NCI-H1105 treated with DMSO at 0.1 percent for 48 hours (cell line): ENCODE measurements around the gene ADH4.
A peak's percentile ranks its signal among the peaks of the same experiment; 100 is the strongest.
"Not testable (repeated sequence)": the region's sequence is repeated elsewhere in the genome, so short reads cannot be mapped to it uniquely, and the experiment has no call there.

ENCODE experiments used
- DNase-seq: peaks from one replicate; lab custom pipeline; 2025; lab: John Stamatoyannopoulos, UW

Gene ADH4

DNA sequence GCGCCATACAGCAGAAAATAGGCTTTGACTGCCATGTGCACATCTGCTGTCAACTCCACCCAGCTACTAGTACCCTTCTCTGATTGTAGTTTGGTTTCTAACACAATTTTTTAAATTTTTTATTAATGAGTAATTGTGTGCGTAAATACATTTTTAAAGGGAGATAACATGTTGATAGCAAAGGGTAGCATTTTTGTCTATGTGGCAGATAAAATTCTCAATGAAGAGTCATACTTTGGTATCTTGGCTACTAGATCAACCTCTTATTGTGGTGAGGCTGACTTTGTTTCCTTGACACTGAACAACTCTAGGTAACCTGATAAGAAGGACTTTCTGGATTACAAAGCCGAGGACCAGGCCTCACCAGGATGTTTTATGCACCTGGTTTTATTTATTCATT is 9.5 kb downstream of the ADH4 start:
- no peak for DNase-seq

DNA sequence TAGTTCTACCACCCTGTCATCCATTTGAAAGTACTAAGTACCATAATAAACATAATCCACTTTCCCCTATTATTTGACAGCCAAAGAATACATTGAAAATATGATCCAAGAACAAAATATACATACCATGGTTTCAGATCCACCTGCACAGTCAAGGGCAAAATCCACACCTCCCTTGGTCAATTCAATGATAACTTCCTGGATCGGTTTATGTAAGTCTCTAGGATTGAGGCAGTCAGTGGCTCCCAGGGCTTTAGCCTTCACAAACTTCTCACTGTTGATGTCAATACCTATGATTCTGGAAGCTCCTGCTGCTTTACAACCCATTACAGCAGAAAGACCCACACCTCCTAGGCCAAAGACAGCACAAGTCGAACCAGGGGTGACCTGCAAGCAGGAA is 12.7 kb downstream of the ADH4 start:
- DNase-seq: no peak

DNA sequence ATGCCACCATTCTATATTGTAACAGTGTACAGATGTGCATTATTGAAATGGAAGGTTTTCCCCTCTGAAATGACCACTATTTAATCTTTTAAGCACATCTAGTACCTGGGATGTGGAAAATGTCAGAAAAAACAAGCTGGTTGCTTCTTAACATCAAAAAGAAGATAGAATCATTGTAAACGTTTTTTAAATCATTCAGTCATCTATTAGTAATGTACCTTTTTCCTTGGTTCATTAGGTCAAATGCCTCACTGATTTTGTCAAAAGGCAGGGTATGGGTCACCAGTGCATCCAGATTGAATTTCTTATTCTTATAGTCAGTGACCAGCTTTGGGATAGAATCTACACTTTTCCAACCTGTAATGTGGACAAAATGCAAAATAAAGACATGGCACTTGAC is 17.7 kb downstream of the ADH4 start:
- DNase-seq: no peak

DNA sequence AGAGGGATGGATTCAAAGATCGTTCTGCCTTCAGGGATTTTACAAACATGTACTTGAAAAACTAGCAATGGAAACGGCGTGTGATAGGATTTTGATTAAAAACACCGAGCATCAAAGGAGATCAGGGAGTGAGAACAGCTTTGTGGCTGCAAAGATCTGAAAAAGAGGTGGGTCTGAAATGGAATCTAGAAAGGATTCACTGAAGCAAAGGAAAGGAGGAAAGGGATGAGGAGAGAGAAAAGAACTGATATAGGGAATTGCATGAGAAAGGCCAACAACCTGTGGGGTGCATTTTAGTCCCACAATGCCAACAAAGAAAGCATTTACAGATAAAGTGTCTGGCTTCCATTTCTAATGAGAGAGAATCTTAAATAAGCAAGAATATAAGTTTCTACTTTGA is 23.1 kb downstream of the ADH4 start:
- no peak for DNase-seq

DNA sequence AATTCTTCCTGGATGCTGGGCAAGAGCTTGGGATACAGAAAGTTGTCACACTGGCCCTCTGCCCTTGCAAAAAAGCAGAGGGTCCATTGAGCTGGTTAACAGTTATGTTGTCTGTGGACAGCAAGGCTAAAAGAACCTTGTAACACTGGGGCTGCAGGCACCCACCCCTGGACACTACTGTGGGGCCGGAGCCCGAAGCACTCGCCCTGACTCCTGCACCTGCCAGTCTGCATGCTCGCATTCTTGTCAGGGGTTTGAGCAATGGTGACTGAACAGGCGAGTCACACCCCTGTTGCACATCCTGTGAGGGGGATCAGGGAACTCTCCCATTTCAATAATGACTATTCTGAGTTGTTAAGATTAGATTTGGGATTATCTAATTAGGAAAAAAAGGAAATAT is 23.6 kb downstream of the ADH4 start:
- no peak for DNase-seq

DNA sequence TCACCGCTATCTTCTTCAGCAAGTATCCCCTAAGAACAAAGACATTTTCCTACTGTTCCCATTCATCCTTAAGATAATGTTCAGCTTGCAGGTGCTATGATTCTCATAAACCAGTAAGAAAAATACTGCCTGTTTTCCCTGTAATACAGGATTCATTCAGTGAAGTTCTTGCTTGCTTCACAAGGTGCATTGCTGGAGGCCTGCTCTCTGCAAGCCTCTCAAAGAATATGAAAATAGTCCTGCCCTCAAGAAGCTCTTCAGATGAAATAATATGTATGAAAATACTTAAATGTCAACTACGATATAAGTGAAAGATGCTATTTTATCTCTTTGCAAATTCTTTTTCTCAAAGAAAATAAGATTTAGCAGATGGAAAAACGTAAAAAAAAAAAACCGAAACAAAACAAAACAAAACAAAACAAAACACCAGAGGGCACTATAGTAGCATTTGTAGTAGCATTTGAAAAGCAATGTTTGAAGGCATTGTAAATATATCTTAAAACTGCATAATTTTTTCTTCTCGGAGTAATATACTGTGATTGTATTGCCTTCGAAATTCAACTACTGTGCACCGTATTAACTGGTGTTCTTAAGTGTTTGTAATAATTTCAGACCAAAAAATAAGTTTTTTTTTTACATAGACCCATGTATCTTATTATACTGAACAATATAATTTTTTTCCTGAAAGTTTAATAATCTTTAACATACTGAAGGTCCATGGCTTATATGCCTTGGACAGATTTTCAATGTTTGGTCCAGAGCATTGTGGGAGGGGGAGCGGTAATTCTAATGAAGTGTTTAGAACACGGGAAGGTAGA is 26.0 kb downstream of the ADH4 start:
- no peak for DNase-seq

DNA sequence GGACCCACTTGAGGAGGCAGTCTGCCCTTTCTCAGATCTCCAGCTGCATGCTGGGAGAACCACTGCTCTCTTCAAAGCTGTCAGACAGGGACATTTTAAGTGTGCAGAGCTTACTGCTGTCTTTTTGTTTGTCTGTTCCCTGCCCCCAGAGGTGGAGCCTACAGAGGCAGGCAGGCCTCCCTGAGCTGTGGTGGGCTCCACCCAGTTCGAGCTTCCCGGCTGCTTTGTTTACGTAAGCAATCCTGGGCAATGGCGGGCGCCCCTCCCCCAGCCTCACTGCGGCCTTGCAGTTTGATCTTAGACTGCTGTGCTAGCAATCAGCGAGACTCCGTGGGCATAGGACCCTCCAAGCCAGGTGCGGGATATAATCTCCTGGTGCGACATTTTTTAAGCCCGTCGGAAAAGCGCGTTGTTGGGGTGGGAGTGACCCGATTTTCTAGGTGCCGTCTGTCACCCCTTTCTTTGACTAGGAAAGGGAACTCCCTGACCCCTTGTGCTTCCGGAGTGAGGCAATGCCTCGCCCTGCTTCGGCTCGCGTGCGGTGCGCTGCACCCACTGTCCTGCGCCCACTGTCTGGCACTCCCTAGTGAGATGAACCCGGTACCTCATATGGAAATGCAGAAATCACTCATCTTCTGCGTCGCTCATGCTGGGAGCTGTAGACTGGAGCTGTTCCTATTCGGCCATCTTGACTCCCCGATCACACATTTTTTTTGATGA is 26.8 kb downstream of the ADH4 start:
- DNase-seq: not testable (repeated sequence)

DNA sequence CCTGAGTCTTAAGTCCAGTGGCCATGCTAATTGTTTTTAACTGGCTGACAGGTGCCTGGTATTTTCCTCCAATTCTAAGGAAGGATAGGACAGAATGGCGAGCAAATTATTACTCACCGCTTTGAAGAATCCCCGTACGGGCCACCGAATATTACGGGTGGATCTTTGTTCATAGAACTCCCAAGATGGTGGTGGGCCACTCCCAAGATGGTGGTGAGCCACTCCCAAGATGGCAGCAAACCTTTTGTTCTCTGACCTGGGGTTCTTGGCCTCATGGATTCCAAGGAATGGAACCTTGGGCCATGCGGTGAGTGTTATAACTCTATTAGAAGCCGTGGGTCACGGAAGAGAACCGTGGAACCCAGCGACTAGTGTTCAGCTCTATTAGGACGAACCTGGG is 34.8 kb downstream of the ADH4 start:
- not testable (repeated sequence) for DNase-seq

DNA sequence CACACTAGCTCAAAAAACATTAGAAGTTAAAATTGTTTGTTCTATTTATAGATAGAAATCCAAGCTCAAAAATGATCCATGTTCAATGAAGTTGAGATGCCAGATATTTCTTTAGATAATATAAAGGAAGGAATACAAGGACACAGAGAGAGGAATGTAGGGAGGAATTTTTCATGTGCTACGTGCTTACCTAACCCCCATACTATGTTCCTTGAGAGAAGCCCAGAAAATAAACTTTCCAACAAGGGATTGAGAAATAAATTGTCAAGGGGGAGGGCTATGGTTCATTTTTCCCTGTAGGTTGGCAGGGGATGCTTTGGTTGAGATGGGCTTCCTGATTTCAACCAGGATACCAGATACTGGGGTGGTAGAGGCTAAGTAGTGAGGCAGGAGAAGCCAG is 39.9 kb downstream of the ADH4 start:
- DNase-seq: no peak

DNA sequence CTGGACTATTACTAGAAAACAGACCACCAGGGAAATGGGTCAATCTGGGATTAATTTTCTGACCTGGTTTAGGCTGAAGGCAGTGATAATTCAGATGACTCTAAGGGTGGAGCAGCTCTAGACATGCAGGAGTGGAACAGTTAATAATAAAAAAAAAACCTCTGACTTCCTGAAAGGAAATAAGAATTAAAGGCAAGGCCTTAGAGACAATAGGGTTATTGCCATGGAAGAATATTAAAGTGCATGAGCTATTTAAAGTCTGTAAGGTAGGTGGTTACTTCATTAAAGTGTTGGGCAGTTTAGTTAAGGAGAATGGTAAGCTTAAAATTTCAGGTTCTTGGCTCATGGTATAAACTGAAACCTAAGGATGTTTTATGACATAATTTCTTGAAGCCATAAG is 40.9 kb downstream of the ADH4 start:
- no peak for DNase-seq

DNA sequence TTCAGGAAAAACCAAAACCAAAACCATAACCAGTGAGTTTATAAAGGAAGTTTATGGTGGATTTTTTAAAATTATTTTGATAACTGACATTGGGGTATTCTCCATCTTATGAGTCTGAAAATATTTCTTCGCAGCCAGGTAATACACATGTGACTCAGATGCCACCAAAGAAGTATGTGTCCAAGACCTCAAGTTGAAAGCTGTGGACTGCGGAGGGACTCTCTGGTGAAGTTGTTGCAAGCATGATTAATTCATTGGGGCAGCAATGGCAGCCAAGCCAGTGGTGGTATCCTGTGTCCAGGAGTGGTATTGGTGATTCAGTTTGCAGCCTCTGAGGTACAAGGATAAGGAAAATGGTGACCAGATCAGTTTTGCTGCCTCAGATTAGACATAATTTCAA is 41.5 kb downstream of the ADH4 start:
- no peak for DNase-seq

DNA sequence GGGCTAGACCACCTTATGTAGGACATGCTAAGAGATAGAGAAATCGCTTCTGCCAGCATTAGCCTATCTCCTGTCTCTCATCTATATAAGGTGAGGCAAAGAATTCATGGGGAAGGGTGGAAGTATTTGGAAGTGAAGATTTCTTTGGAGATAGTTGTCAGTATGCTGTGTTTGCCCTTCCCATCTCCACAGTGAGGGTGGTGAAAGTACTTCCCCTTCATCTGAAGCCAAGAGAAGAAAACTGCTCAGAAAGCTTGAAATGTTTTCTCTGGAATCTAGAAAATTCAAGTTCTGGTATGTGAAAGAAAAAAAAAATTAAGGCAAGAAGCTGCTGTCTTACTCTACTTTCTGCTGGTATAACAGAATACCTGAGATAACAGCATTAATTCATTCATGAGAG is 43.2 kb downstream of the ADH4 start:
- DNase-seq: no peak

DNA sequence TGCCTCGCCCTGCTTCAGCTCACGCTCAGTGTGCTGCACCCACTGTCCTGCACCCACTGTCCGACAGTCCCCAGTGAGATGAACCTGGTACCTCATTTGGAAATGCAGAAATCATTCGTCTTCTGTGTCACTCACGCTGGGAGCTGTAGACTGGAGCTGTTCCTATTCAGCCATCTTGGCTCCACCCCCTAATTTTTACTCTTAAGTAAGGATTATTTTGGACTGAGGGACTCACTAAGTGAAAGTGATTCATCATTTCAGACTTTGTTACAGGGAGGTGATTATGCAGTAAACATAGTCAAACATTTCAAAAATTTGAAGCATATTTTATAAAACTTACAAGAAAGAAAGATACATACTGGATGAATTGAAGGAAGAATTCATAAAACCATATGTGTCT is 44.3 kb downstream of the ADH4 start:
- DNase-seq: not testable (repeated sequence)

DNA sequence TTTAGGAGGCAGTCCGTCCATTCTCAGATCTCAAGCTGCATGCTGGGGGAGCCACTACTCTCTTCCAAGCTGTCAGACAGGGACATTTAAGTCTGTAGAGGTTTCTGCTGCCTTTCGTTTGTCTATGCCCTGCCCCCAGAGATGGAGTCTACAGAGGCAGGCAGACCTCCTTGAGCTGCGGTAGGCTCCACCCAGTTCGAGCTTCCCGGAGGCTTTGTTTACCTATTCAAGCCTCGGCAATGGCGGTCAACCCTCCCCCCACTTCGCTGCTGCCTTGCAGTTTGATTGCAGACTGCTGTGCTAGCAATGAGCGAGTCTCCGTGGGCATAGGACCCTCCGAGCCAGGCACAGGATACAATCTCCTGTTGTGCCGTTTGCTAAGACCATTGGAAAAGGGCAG is 44.8 kb downstream of the ADH4 start:
- DNase-seq: no peak

DNA sequence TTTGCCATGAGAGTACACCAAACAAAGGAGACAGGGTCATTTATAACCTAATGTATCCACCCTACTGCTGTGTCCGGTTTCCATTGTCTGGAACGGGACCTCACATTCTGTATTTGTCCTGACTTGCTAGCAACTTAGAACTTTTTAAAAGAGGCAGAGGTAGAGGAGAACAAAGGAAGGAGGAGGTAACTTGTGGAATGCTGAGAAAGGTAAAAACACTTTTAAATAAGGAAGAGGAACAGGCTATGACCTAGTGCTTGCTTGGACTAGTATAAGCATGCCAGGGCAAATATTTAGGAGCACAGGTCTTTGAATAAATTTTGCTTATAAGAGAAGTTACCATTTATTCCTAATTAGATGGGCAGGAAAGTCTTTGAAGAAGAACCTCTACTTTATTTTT is 52.3 kb downstream of the ADH4 start:
- not testable (repeated sequence) for DNase-seq

DNA sequence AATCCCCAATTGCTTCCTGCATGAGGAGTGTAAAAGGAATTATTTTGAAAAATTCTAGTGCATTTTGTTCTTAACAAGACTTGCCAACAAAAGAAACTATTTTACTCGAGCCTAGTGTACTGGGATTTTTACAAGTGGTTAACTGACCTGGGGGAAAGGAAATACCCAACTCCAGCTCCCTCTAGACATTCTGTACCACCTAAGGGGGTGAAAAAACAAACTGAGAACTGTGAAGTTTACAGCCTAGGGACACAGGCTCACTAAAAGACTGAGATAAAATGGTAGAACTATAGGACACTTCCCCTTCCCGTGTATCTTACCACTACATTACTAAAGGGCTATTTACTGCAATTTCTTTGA is 52.9 kb downstream of the ADH4 start:
- no peak for DNase-seq

DNA sequence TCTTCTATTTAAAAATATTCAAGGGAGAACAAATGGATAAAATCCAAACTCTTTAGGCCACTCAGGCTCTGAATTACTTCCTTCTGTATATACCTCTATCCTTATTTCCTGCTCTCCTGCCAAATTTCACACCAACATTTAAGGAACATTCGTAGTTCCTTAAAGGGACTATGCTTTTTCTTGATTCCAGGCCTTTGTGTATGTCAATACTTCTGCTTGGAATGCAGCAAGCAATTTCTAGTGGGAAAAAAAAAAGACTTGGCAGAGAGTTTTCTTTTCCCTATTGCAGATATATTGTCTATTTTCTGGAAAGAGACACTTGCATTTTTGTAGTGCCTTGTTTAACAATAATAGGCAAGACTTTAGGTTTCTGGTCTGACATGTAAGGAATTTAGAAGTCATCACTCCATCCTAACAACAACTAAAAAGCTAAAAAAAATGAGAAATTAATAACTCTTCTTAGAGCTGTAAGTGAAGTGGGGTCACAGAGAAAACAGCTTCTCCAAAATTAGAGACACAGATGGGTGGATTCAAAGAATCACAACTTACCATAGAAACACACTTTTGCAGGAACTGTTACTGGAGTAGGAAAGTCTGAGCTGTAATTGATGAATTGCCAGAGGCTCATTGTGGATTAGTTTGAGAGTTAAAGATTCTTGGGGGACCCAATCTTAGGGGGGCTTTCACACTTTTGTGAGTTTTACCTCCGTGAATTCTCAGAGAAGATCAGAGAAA is 53.4 kb downstream of the ADH4 start:
- no peak for DNase-seq

DNA sequence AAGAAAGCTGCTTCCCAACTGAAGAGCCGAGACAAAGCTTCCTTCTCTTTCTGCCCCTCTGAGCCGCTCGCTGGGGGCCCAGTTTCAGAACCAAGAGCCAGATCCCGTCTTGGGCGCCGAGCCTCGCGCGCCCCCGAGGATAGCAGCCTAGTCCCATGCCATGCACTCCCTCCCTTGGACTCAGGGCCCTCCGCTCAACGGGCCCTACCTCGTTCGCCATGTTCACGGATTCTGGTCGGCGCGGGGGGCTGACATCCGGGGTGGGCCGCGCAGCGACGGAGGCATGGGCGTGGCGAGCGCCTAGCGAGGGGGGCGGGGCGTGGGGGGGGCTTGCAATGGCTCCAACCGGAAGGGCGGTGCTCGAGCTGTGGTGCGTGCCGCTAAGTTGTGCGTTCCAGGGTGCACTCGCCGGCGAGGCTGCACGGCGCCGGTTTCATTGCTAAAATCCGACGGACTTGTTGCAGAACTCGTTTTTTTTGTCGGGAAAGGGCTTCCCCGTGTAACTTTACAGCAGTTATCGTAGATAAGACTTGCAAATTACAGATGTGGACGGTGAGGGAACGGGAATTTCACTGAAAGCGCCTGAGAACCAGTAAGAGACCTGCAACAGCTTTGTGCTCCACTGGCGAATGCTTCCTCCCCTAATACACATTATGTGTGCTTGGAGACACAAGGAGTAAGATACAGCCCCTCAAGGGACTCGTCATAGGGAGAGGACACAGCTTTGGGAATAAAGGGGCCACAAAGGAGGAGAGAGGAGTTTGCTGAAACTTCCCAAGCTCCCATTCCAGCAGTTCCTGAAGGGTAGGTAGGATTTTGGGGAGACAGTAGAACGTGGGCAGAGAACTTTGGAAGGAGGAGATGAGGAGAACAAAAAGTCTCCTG is 55.4 kb downstream of the ADH4 start, which contains the start of gene ADH5:
TSS of gene ADH5 (minus strand) at position 308 of the 885 bp plus-strand sequence. CDS start at position 220, 88 bp downstream.
- peak; percentile 67 for DNase-seq

DNA sequence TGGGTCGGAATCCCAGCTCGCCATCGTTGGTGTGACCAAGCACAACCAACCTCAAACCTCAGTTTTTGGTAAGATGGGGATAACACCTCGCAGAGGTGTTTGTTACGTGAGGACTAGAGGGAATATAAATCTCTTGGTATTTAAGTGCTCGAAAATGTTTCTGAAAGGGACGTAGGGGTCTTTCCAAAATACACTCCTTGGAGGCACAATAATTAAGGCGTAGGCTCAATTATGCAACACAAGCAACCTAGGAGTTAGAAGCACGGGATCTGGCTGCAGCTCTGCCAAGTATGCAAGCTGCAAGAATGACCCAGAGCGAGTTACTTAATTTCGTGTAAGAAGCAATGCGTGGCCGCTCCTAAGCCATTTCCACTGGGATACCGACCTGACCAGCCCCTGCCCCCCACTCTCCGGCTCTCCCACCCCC is 56.1 kb downstream of the ADH4 start:
- DNase-seq: peak; percentile 9

DNA sequence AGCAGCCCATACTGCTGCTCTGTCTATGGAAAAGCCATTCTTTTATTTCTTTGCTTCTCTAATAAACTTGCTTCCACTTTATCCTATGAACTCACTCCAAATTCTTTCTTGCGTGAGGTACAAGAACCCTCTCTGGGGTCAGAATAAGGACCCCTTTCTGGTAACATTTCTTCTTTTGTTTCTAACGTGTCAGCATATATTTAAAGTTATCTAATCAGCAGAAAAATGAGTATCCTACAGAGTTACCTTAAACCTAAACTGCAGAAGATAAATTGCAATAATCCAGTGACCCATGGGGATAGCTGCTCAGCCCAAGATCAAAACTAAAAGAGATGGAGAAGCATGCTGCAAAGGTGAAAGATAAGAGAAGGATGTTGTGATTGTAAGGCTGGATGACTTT is 59.5 kb downstream of the ADH4 start:
- no peak for DNase-seq

DNA sequence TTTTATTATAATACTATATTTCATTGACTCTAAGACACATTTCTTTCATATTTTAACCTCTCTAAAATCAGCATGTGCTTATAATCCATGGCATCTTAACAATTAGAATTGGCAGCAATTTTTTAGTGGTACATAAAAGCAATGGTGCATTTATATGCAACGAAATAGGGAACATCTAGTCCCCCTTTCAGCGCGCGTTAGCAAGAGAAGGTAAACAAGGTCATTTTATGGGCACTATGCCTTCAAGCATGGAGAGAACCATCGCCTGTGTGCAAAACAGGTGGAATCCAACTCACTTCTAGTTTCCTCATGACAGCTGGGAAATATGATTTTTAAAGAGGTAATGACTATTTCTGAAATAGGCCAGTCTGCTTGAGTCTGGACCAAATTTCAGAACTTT is 61.9 kb downstream of the ADH4 start:
- DNase-seq: no peak

DNA sequence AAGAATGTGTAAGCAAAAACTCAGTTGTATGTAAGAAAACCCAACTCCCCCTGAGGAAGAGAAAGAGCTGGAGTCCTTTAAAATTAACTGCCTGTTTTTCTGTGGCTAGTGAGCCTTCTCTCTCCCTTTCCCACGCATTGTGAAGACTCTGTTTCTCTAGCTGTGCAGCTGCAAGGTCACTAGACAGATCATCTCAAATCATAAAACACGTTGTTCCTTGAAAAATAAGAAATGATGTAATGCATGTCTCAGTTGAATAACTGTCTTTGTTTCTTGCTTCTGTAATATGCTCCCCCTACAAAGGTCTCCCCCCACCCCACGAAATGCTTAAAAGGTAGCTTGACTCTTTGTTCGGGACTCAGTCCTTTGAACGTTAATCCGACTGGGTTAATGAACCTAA is 63.2 kb downstream of the ADH4 start:
- not testable (repeated sequence) for DNase-seq
